Breast epithelium (tissue), 3 donors: ENCODE data around the gene ABHD6.

Experiments
- POLR2A ChIP-seq: fragments of 450-650 bp; IDR thresholded peaks from one replicate; pipeline ENCODE4 v1.6.1; 2016; ENCODE audit warnings: antibody characterized with exemption, mild to moderate bottlenecking, moderate library complexity
- POLR2AphosphoS5 ChIP-seq, 3 donors: sonication (generic); formaldehyde crosslinking; IDR thresholded peaks; one replicate each; pipeline ENCODE4 v1.6.1; 2017; ENCODE audit warnings: antibody characterized with exemption in 3 of 3
- TF ChIP-seq, protein P1 (sequence below), 3 donors: fragments of 450-650 bp; IDR thresholded peaks; one replicate each; pipeline ENCODE4 v1.5.1; 2016 to 2017; ENCODE audit warnings: antibody characterized with exemption in 3 of 3, mild to moderate bottlenecking in 3 of 3, moderate library complexity in 3 of 3

DNA sequence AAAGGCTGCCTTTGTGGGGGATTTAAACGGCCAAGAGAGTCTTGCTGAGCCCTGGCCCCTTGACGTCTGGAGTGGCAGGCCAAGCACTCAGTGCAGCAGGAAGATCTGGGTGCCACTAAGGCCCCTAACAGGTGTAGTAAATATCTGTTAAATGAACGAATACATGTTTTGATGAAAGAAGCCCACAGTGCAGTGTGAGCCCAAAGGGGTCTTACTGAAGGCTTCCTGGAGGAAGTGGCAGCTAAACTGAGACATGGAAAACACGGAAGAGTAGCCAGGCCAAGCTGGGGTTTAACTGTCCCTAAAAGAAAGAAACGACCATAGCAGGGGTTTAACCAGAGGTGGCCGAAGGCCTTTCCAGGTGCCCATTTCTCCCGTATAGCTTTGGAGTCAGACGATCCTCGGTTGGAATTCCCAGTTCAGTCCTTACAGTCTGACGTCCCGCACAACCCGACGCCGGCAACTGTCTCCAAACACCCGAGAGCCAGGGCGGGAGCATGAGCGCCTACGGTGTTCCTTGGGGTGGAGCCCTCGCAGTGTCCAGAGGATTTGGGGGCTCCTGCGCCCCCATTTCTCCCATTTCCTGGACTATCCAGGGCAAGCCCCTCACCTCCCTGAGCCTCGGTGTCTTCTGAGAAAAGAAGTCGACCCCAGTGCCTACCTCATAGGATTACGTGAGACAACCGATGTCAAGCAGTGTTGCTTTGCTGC lies 910 bp upstream of the ABHD6 start:
- TF ChIP-seq POLR2A (no peak), POLR2AphosphoS5 (IDR thresholded peaks at IDR 0.05) (no peak)
- TF ChIP-seq, protein P1, sequence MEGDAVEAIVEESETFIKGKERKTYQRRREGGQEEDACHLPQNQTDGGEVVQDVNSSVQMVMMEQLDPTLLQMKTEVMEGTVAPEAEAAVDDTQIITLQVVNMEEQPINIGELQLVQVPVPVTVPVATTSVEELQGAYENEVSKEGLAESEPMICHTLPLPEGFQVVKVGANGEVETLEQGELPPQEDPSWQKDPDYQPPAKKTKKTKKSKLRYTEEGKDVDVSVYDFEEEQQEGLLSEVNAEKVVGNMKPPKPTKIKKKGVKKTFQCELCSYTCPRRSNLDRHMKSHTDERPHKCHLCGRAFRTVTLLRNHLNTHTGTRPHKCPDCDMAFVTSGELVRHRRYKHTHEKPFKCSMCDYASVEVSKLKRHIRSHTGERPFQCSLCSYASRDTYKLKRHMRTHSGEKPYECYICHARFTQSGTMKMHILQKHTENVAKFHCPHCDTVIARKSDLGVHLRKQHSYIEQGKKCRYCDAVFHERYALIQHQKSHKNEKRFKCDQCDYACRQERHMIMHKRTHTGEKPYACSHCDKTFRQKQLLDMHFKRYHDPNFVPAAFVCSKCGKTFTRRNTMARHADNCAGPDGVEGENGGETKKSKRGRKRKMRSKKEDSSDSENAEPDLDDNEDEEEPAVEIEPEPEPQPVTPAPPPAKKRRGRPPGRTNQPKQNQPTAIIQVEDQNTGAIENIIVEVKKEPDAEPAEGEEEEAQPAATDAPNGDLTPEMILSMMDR (IDR thresholded peaks at IDR 0.05) = no peak
